Measurements from ENCODE around the gene NWD2.

- TF ChIP-seq EP300 (IDR thresholded peaks at IDR 0.05) (no peak), CTCF (IDR thresholded peaks at IDR 0.05) (no peak)
Observed at GRCh38 chr4:37438564-37439279, 194.2 kb downstream of the NWD2 start.
